ENCODE measurements around the gene CDH24. TPM values are rescaled to one million over a fixed set of nuclear protein-coding genes. Genes with fewer than 3 reads are reported as not detected.

CDH24 gene
- total RNA-seq, 1 experiment from 2014 or later = 7.9 TPM

GRCh38 chr14:23058654-23059504 lies 1.6 kb upstream of the CDH24 start:
- H3K9me3 ChIP-seq = no peaks in the 10 kb centered on the region
- peaks cover 7% of the 10 kb centered on the region for H3K36me3 ChIP-seq (ENCODE audit: control insufficient read depth, insufficient read depth, low read length)
- H3K27me3 Mint-ChIP-seq (ENCODE audit: insufficient read depth, unreplicated experiment) = no peaks in the 10 kb centered on the region
- H3K4me3 Mint-ChIP-seq (ENCODE audit: unreplicated experiment) = no peak overlapping the region
- CTCF ChIA-PET = interaction anchor here (0.7 to 4.2 kb wide), 19 partner anchors 10 to 228 kb away, joined by 3 to 102 read pairs (median 6); partner anchors contain the start of genes ACIN1, AJUBA, C14orf119 and HAUS4
- no peaks in the 10 kb centered on the region for H3K9me3 Mint-ChIP-seq (ENCODE audit: unreplicated experiment)
- POLR2A ChIA-PET = interaction anchor here (0.6 to 1.3 kb wide), 7 partner anchors 10 to 102 kb away, joined by 3 to 12 read pairs (median 5); partner anchors contain the start of genes AJUBA, C14orf119 and HAUS4
- peaks cover 23% of the 10 kb centered on the region for H3K4me1 ChIP-seq
- H3K36me3 Mint-ChIP-seq (ENCODE audit: insufficient read depth, unreplicated experiment) = peaks cover 69% of the 10 kb centered on the region
- BruUV-seq (replicated peaks) = TSS peak; percentile 72
- no peaks in the 10 kb centered on the region for H3K27me3 ChIP-seq (replicated peaks; ENCODE audit: control insufficient read depth, insufficient read depth, low read length)
- TF ChIP-seq CTCF (IDR thresholded peaks at IDR 0.05; ENCODE audit: insufficient read depth in 1 of 2, low read depth in 1 of 2, low read length in 1 of 2, severe bottlenecking in 1 of 2, unreplicated experiment in 1 of 2) = no peak
- no peak overlapping the region for H3K4me3 ChIP-seq (ENCODE audit: low read depth, low read length)
- peak overlapping the region; percentile 3 for H3K27ac Mint-ChIP-seq (ENCODE audit: unreplicated experiment)
- intact Hi-C loops (cut with micrococcal nuclease; ENCODE audit: unreplicated experiment) = loop anchor here (1.0 to 5.0 kb wide), 3 partner anchors 65 to 502 kb away; no protein-coding TSS in a partner anchor
- peaks cover 30% of the 10 kb centered on the region for H3K4me1 Mint-ChIP-seq (ENCODE audit: low read depth, unreplicated experiment)
- no peak for DNase-seq

- ChIA-PET POLR2A (interaction anchor here (0.6 to 1.3 kb wide), 10 partner anchors 11 to 101 kb away, joined by 3 to 12 read pairs (median 5); partner anchors contain the start of genes ACIN1, AJUBA, C14orf119 and HAUS4), CTCF (interaction anchor here (0.7 to 4.2 kb wide), 18 partner anchors 10 to 229 kb away, joined by 3 to 102 read pairs (median 6); partner anchors contain the start of genes ACIN1, AJUBA, C14orf119 and HAUS4)
- Mint-ChIP-seq H3K4me1 (ENCODE audit: low read depth, unreplicated experiment) (peaks cover 23% of the 10 kb centered on the region), H3K4me3 (ENCODE audit: unreplicated experiment) (peak overlapping the region; percentile 85), H3K27ac (ENCODE audit: unreplicated experiment) (peak overlapping the region; percentile 68), H3K9me3 (ENCODE audit: unreplicated experiment) (no peaks in the 10 kb centered on the region), H3K27me3 (ENCODE audit: insufficient read depth, unreplicated experiment) (no peaks in the 10 kb centered on the region), H3K36me3 (ENCODE audit: insufficient read depth, unreplicated experiment) (peaks cover 61% of the 10 kb centered on the region)
- peak; percentile 93 to 96 for TF ChIP-seq CTCF (IDR thresholded peaks at IDR 0.05; ENCODE audit: insufficient read depth in 1 of 2, low read depth in 1 of 2, low read length in 1 of 2, severe bottlenecking in 1 of 2, unreplicated experiment in 1 of 2)
- Histone ChIP-seq H3K4me1 (peaks cover 18% of the 10 kb centered on the region), H3K4me3 (ENCODE audit: low read depth, low read length) (peak overlapping the region; percentile 56), H3K36me3 (ENCODE audit: control insufficient read depth, insufficient read depth, low read length) (peaks cover 5% of the 10 kb centered on the region), H3K27me3 (replicated peaks; ENCODE audit: control insufficient read depth, insufficient read depth, low read length) (no peaks in the 10 kb centered on the region), H3K9me3 (no peaks in the 10 kb centered on the region)
- peak; percentile 91 to 94 for DNase-seq
- TSS peak; percentile 19 for BruUV-seq (replicated peaks)
- intact Hi-C loops (cut with micrococcal nuclease; ENCODE audit: unreplicated experiment) = loop anchor here (1.0 to 5.0 kb wide), 4 partner anchors 64 to 501 kb away; partner anchors contain the start of gene PRMT5
These were observed 685 bp upstream of the CDH24 start for GRCh38 chr14:23057757-23058653.
